GM19193 (cell line): ENCODE data around the gene C1orf105.

Experiments
- POLR2A ChIP-seq: IDR thresholded peaks from 4 replicates; pipeline ENCODE4 v1.6.1; 2011; ENCODE audit not compliant: insufficient read depth, insufficient read length; ENCODE audit errors: extremely low read depth

Gene C1orf105

DNA sequence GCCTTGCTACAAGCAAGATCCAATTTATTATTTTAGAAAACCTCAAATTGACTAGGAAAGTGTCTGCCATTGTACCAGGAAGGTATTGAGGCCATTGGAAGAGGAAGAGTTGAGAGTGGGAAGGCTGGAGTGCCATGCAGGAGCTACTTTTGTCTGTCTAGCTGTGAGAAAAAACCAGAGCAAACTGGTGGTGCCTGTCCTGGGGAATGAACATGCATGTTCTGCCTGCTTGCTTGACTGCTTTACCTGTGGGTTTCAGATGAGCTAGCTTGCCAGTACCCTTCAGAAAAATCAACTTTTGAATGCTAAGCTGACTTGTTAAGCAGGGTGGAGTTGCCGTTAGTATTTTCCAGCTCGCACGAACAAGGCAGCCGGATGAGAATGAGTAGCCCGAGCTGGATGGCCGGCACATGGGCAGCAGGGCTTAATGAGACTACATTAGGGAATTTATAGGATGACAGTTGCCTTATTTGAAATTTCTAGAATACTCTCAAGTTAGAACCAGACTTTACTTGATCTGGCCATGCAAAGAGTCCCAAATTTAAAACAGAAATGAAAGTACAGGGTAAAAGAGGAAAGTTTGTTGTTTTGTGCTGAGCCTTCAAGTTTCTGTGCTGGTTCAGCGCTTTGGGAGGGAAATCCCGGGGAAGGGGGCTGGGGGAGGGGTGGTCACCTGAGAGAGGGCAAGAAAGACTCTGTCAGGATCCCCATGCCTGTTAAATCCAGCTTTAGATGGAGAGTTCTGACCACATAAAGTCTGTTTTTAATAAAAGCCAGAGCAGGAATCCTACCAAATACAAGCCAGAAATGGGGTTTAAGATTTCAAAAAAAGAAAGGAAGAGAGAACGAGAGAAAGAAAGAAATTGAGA, 29.6 kb upstream of the C1orf105 start:
- no peak for TF ChIP-seq POLR2A

GRCh38 chr1:172391976-172392375, 28.5 kb upstream of the C1orf105 start:
- no peak for TF ChIP-seq POLR2A

DNA sequence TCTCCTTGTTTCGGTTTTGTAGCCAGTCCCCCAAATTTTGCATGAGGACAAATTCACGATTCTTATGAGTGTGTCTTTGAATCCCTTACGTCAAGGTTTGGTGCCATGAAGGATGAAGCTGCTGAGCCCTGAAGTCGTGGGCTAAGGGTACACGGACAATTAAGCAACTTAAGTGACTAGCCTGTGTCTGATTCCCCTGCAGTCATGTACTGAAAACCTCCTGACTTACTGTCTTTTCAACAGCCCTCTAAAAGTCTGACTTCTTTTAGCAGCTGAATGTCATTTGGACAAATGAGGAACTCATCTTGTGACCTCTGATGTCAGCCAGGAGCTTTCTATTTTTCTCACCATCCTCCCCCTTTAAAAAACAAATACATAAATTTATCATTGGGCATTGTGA, 27.1 kb upstream of the C1orf105 start:
- TF ChIP-seq POLR2A = no peak

- no peak for TF ChIP-seq POLR2A
These were observed 26.2 kb upstream of the C1orf105 start for GRCh38 chr1:172394141-172394751.

DNA sequence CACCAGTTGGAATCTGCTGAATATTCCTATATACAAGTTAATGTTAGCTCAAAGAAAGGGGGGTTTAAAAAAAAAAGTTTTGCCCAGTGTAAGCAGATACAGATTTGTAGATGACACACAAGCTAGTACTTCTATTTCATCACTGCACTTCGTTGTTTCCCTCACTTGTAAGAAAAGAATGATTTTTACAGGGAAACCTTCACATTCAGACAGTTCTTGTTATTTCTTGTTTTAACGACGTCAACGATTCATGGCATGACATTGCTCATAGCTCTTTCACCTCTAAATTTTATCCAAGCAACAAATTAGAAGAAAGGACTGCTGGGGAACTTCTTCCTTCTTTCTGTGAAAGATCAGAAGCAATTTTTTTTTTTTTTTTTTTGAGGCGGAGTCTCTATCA, 25.7 kb upstream of the C1orf105 start:
- TF ChIP-seq POLR2A = no peak

DNA sequence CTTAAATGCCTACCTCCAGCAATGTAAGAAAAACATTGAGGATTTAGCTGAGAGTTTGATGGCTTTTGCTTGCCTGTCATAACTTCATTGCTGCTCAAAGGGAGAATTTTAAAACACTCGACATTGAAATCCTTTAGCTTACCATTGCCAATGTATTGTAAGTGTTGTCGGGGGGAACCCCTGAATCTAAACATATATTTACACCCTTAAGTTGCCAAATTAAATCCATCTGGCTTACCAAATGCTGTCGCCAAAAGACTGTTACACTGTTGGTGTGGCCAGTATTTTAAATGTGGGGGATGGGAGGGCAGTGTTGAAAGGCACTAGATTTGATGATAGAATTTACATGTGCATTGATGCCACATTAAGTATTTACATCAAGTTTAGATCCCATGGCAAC, 24.9 kb upstream of the C1orf105 start:
- no peak for TF ChIP-seq POLR2A

GRCh38 chr1:172397221-172397620, 23.3 kb upstream of the C1orf105 start:
- no peak for TF ChIP-seq POLR2A

GRCh38 chr1:172397633-172398032, 22.9 kb upstream of the C1orf105 start:
- no peak for TF ChIP-seq POLR2A

DNA sequence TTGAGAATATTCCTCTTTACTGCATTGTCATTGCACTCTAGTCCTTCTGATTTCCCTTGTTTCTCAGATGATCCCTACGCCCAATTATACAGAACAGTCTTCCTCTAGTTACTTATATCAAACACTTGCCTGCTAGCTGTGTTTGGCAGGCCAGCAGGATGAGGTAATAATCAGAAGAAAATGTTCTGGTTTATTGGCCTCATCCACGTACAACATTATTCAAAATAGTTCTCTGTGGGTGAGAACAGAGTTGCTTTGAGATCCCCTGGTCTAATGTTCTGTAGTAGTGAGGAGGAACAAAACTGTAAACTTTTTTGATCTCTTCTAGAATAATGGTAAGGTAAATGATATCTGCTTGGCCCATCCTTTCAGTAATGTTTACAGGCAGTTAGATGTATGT, 22.3 kb upstream of the C1orf105 start:
- TF ChIP-seq POLR2A = no peak

DNA sequence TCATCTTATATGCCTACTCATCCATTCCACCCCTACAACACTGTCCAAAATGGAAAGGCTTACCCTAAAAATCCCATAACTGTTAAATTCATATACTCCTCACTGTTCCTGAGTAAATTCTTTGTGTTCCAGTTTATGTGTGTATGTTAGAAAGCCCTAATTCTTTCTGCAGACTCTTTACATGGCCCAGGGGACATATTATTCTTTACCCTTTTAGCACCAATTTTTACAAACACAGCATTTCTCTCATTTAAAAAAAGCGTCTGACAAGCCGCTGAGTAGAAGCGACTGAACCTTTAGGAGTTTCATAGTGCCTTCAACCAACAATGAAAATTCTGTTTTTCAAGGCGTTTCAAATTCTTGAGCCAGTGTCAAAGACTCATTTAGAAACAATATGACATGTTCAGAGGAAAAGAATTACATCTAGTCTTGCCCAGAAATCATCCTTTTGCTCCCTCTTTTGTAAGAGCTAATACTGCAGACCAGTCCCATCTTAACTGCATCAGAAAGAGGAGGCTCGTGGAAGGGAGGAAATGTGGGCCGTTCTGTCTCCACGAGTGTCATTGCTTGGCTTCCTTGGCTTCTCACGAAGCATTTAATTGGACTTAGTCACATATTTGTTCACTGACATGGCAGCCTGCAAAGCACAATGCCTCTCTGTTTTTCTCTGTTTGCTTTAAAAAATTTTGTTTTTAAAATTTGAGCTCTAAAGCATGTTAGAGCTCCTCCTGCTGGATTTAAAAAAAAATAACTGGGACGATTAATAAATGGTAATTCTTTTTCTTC, 21.3 kb upstream of the C1orf105 start:
- no peak for TF ChIP-seq POLR2A

- no peak for TF ChIP-seq POLR2A
These were observed 20.4 kb upstream of the C1orf105 start for GRCh38 chr1:172399756-172400721.

- no peak for TF ChIP-seq POLR2A
These were observed 19.8 kb upstream of the C1orf105 start for GRCh38 chr1:172400722-172401105.

- TF ChIP-seq POLR2A = no peak
These were observed 19.0 kb upstream of the C1orf105 start for GRCh38 chr1:172401477-172401876.

- no peak for TF ChIP-seq POLR2A
These were observed 18.6 kb upstream of the C1orf105 start for GRCh38 chr1:172401892-172402291.
